H1 (cell line): ENCODE data around the gene FAT1. TPM values are rescaled to one million over a fixed set of nuclear protein-coding genes. Genes with fewer than 3 reads are reported as not detected.

Source experiments
- CTCF ChIA-PET: fragments of 300-600 bp; sonication (Branson Sonifier 250); formaldehyde crosslinking; loops from one replicate; lab custom pipeline; 2021; ENCODE audit not compliant: partially characterized antibody; lab: Charles Lee
- POLR2A ChIA-PET: fragments of 300-600 bp; sonication (Branson Sonifier 250); formaldehyde crosslinking; loops from one replicate; lab custom pipeline; 2021; ENCODE audit warnings: inconsistent platforms; ENCODE audit not compliant: partially characterized antibody; lab: Charles Lee
- DNase-seq, 2 experiments: peaks; one replicate each; pipeline versions ENCODE4 v3.0.0 to v3.0.0-alpha.2; 2010 to 2022; ENCODE audit warnings: low spot score in 2 of 2, low read depth in 1 of 2, mixed read lengths in 1 of 2
- FAIRE-seq: peaks from 2 replicates; lab custom pipeline; 2011; peaks lifted over from hg19 to GRCh38; lab: Jason Lieb, UNC
- H2AFZ ChIP-seq: 2 replicates; pipeline ENCODE4 v1.8.1; 2012; ENCODE audit warnings: low read length, inconsistent platforms
- H2AK5ac ChIP-seq: 2 replicates; pipeline ENCODE4 v1.6.1; 2013; ENCODE audit warnings: low read depth, low read length
- H2BK120ac ChIP-seq: replicated peaks from 2 replicates; pipeline ENCODE3; 2013; ENCODE audit warnings: low read depth, low read length, inconsistent platforms
- H2BK12ac ChIP-seq: 2 replicates; pipeline ENCODE4 v1.6.1; 2013; ENCODE audit warnings: low read depth, low read length
- H2BK15ac ChIP-seq: 2 replicates; pipeline ENCODE4 v1.6.1; 2013; ENCODE audit warnings: low read length
- H2BK20ac ChIP-seq: 2 replicates; pipeline ENCODE4 v1.6.1; 2013; ENCODE audit warnings: low read length
- H2BK5ac ChIP-seq: 2 replicates; pipeline ENCODE4 v1.6.1; 2013; ENCODE audit warnings: low read depth, low read length
- H3K14ac ChIP-seq: 2 replicates; pipeline ENCODE4 v1.6.1; 2013; ENCODE audit warnings: inconsistent platforms; ENCODE audit not compliant: insufficient read length
- H3K18ac ChIP-seq: 2 replicates; pipeline ENCODE4 v1.6.1; 2013; ENCODE audit warnings: low read length; ENCODE audit errors: extremely low read depth
- H3K23ac ChIP-seq: 2 replicates; pipeline ENCODE4 v1.6.1; 2013; ENCODE audit warnings: inconsistent platforms; ENCODE audit not compliant: insufficient read length
- H3K23me2 ChIP-seq: 2 replicates; pipeline ENCODE4 v1.6.1; 2013; ENCODE audit warnings: low read depth, low read length
- H3K27ac ChIP-seq: 2 replicates; pipeline ENCODE4 v1.6.1; 2011; ENCODE audit warnings: low read depth, low read length, inconsistent platforms
- H3K27me3 ChIP-seq, 4 experiments: replicated peaks in 1 of 4; 1 replicate in 1 of 4; 2 replicates in 3 of 4; pipeline versions ENCODE4 v1.6.1 to v1.8.1; 2011 to 2013; ENCODE audit warnings: low read length in 3 of 4, mild to moderate bottlenecking in 3 of 4, inconsistent platforms in 2 of 4, mixed read lengths in 2 of 4, moderate library complexity in 1 of 4; ENCODE audit not compliant: control insufficient read depth in 3 of 4, insufficient read depth in 3 of 4; ENCODE audit errors: extremely low read depth in 1 of 4
- H3K36me3 ChIP-seq, 4 experiments: 2 replicates each; pipeline versions ENCODE4 v1.6.1 to v1.8.1; 2011 to 2013; ENCODE audit warnings: mild to moderate bottlenecking in 4 of 4, low read length in 3 of 4, moderate library complexity in 2 of 4, control low read depth in 1 of 4, inconsistent platforms in 1 of 4; ENCODE audit not compliant: insufficient read depth in 4 of 4, control insufficient read depth in 2 of 4
- H3K4ac ChIP-seq: replicated peaks from 2 replicates; pipeline ENCODE3; 2013; ENCODE audit warnings: low read length, low read depth, mixed read lengths, inconsistent platforms; ENCODE audit not compliant: insufficient read length
- H3K4me1 ChIP-seq, 4 experiments: replicated peaks in 1 of 4; 1 replicate in 1 of 4; 2 replicates in 3 of 4; pipeline versions ENCODE4 v1.6.1 to v1.8.1; 2011 to 2013; ENCODE audit warnings: low read length in 3 of 4, inconsistent platforms in 2 of 4, mixed read lengths in 1 of 4; ENCODE audit not compliant: insufficient read depth in 4 of 4, control insufficient read depth in 3 of 4
- H3K4me2 ChIP-seq, 2 experiments: 2 replicates each; pipeline versions ENCODE4 v1.6.1 to v1.8.1; 2011 to 2013; ENCODE audit warnings: low read depth in 2 of 2, low read length in 2 of 2, control low read depth in 1 of 2, inconsistent platforms in 1 of 2, mild to moderate bottlenecking in 1 of 2; ENCODE audit not compliant: insufficient read depth in 1 of 2
- H3K4me3 ChIP-seq, 4 experiments: fragments of 200-600, 300-600 bp in 1 of 4; sonication (generic), shearing (Covaris generic), sonication (Bioruptor Twin) in 1 of 4; 2 replicates each; pipeline versions ENCODE4 v1.5.1 to v1.8.1; 2011 to 2016; ENCODE audit warnings: low read length in 4 of 4, low read depth in 3 of 4, control low read depth in 2 of 4, inconsistent platforms in 2 of 4, mild to moderate bottlenecking in 2 of 4, mixed read lengths in 1 of 4, moderate library complexity in 1 of 4; ENCODE audit not compliant: insufficient read depth in 2 of 4; ENCODE audit errors: extremely low read depth in 1 of 4
- H3K56ac ChIP-seq: replicated peaks from 2 replicates; pipeline ENCODE3; 2013; ENCODE audit warnings: low read depth, mild to moderate bottlenecking, mixed read lengths, low read length, inconsistent platforms; ENCODE audit not compliant: insufficient read length
- H3K79me1 ChIP-seq: 2 replicates; pipeline ENCODE4 v1.6.1; 2013; ENCODE audit warnings: low read depth, low read length, control low read depth
- H3K79me2 ChIP-seq, 2 experiments: 2 replicates each; pipeline versions ENCODE4 v1.6.1 to v1.8.1; 2012 to 2013; ENCODE audit warnings: low read length in 2 of 2, mild to moderate bottlenecking in 2 of 2, inconsistent platforms in 1 of 2; ENCODE audit not compliant: insufficient read depth in 2 of 2, control insufficient read depth in 1 of 2
- H3K9ac ChIP-seq, 4 experiments: replicated peaks in 1 of 4; 1 replicate in 1 of 4; 2 replicates in 3 of 4; pipeline versions ENCODE4 v1.6.1 to v1.8.1; 2011 to 2013; ENCODE audit warnings: low read depth in 3 of 4, low read length in 3 of 4, control low read depth in 2 of 4, mild to moderate bottlenecking in 2 of 4, moderate library complexity in 2 of 4, inconsistent platforms in 1 of 4; ENCODE audit errors: extremely low read depth in 1 of 4
- H3K9me3 ChIP-seq, 2 experiments: 2 replicates each; pipeline versions ENCODE4 v1.6.1 to v1.8.1; 2012 to 2013; ENCODE audit warnings: mild to moderate bottlenecking in 2 of 2, moderate library complexity in 2 of 2, control low read depth in 1 of 2, inconsistent platforms in 1 of 2, low read depth in 1 of 2, low read length in 1 of 2, mixed read lengths in 1 of 2; ENCODE audit not compliant: insufficient read depth in 2 of 2
- H4K20me1 ChIP-seq, 2 experiments: replicated peaks in 1 of 2; 2 replicates each; pipeline versions ENCODE3 to v1.8.1; 2011 to 2013; ENCODE audit warnings: inconsistent platforms in 2 of 2, low read length in 2 of 2, mild to moderate bottlenecking in 1 of 2; ENCODE audit not compliant: insufficient read depth in 2 of 2, control insufficient read depth in 1 of 2
- H4K5ac ChIP-seq: 2 replicates; pipeline ENCODE4 v1.6.1; 2013; ENCODE audit warnings: low read length, low read depth, mixed read lengths, inconsistent platforms; ENCODE audit not compliant: insufficient read length
- H4K8ac ChIP-seq: 2 replicates; pipeline ENCODE4 v1.8.0; 2013; ENCODE audit warnings: mild to moderate bottlenecking, moderate library complexity, low read length, inconsistent platforms; ENCODE audit not compliant: insufficient read depth; ENCODE audit errors: extremely low read depth
- H4K91ac ChIP-seq: replicated peaks from 2 replicates; pipeline ENCODE3; 2013; ENCODE audit warnings: low read length, mixed read lengths, inconsistent platforms; ENCODE audit not compliant: insufficient read length
- BRCA1 ChIP-seq: IDR thresholded peaks from 2 replicates; pipeline ENCODE4 v1.6.1; 2012; ENCODE audit warnings: low read depth, low read length, improper control_type of control experiment
- CBX5 ChIP-seq: fragments of 300-800, 300-1000 bp; sonication (generic); IDR thresholded peaks from 2 replicates; pipeline ENCODE4 v1.7.1; 2016; ENCODE audit warnings: antibody characterized with exemption, low read length, low read depth
- CREB1 ChIP-seq: IDR thresholded peaks from 2 replicates; pipeline ENCODE4 v1.6.1; 2012; ENCODE audit warnings: inconsistent platforms
- EZH2 ChIP-seq: fragments of 200-600 bp; sonication (generic); IDR thresholded peaks from 2 replicates; pipeline ENCODE4 v1.7.1; 2012; ENCODE audit warnings: low read depth, mild to moderate bottlenecking, moderate library complexity, low read length, inconsistent platforms; ENCODE audit not compliant: severe bottlenecking
- NANOG ChIP-seq: IDR thresholded peaks from 2 replicates; pipeline ENCODE4 v1.6.1; 2011; ENCODE audit warnings: low read length, low read depth, mild to moderate bottlenecking, inconsistent platforms; ENCODE audit not compliant: insufficient read depth, poor library complexity, severe bottlenecking
- RNF2 ChIP-seq: fragments of 200-900, 300-1000 bp; sonication (generic); IDR thresholded peaks from 2 replicates; pipeline ENCODE4 v1.7.1; 2016; ENCODE audit warnings: borderline replicate concordance, low read depth, mild to moderate bottlenecking, antibody characterized with exemption, low read length; ENCODE audit not compliant: poor library complexity, severe bottlenecking; ENCODE audit errors: missing control alignments
- SAP30 ChIP-seq: fragments of 300-600 bp; sonication (generic); IDR thresholded peaks from 2 replicates; pipeline ENCODE4 v1.7.1; 2012; ENCODE audit warnings: low read length, moderate library complexity, mild to moderate bottlenecking, inconsistent platforms; ENCODE audit not compliant: insufficient read depth, insufficient replicate concordance
- SIX5 ChIP-seq: IDR thresholded peaks from 2 replicates; pipeline ENCODE4 v1.6.1; 2011; ENCODE audit warnings: mild to moderate bottlenecking, low read depth, low read length
- SRF ChIP-seq: IDR thresholded peaks from 2 replicates; pipeline ENCODE4 v1.6.1; 2011; ENCODE audit warnings: mild to moderate bottlenecking, low read depth, low read length, moderate library complexity
- TBP ChIP-seq: IDR thresholded peaks from 2 replicates; pipeline ENCODE4 v1.6.1; 2011; ENCODE audit warnings: low read depth, low read length, improper control_type of control experiment
- TCF12 ChIP-seq: IDR thresholded peaks from 2 replicates; pipeline ENCODE4 v1.6.1; 2011; ENCODE audit warnings: low read depth, mild to moderate bottlenecking, low read length
- ZNF274 ChIP-seq: IDR thresholded peaks from 2 replicates; pipeline ENCODE4 v1.7.0; 2012; ENCODE audit warnings: low read length, borderline replicate concordance; ENCODE audit errors: extremely low read depth
- WGBS, 2 experiments: shearing (Covaris generic) in 1 of 2; methylation state at CpG; one replicate each; pipeline versions ENCODE4 v1.1.6 to v1.1.7; 2013 to 2015; ENCODE audit warnings: low lambda C conversion rate in 2 of 2, mixed read lengths in 2 of 2, inconsistent platforms in 1 of 2, low coverage in 1 of 2, missing lambda C conversion rate in 1 of 2; ENCODE audit not compliant: insufficient replicate concordance in 2 of 2, insufficient coverage in 1 of 2, insufficient read length in 1 of 2; ENCODE audit errors: extremely low coverage in 1 of 2, missing lambda C conversion rate in 1 of 2; 5-methylcytosine and 5-hydroxymethylcytosine counted together
- polyA plus RNA-seq, 7 experiments: library from polyadenylated mRNA; depleted of rRNA in 3 of 7; stranded (reverse) in 5 of 7; unstranded in 2 of 7; fragments of >200 nt in 5 of 7; fragments of 200-250 nt in 2 of 7; gene quantifications; 1 replicate in 5 of 7; 2 replicates in 1 of 7; 4 replicates in 1 of 7; pipeline versions ENCODE4 v1.2.1 to v1.2.3, GENCODE V29; 2011 to 2013; ENCODE audit warnings: missing spikeins in 2 of 7, mixed read lengths in 2 of 7
- total RNA-seq: library from RNA; stranded (reverse); fragmentation: NEBNext Ultra II Directional; extraction: Animal tissue kit (Norgen Biotek cat#: 25700); gene quantifications from 2 replicates; pipeline ENCODE4 v1.2.1, GENCODE V29; 2021

FAT1 gene
- total and polyA plus RNA-seq, 2 of the 8 experiments (the other 6 are each of a cell fraction or from before 2014, with no cell fraction given), result 94.4 to 137 TPM

DNA sequence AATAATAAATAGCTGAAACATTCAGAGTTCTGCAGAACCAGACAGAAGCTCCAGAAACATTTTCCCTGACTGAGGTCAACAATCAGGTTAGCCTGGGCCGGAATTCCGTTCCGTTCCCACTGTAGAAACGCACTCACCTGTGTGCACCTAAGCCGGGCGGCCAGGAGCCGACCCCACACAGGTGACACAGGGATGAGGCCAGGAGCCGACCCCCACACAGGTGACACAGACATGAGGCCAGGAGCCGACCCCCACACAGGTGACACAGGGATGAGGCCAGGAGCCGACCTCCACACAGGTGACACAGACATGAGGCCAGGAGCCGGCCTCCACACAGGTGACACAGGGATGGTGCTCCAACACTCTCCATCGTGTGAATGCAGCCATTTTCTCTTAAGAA, 21.9 kb downstream of the FAT1 start:
- Histone ChIP-seq H2BK12ac (no peak overlapping the region), H3K4me1 (peaks cover 12 to 34% (median 26%) of the 10 kb centered on the region in 4 experiments), H3K14ac (no peak overlapping the region), H3K36me3 (peaks cover 9 to 56% (median 14%) of the 10 kb centered on the region in 4 experiments; a peak in 7 of 8 replicates), H4K5ac (no peak overlapping the region), H2AFZ (no peak overlapping the region), H2BK20ac (no peak overlapping the region), H4K91ac (no peak overlapping the region), H2BK15ac (no peak overlapping the region), H2AK5ac (no peak overlapping the region), H3K4ac (no peak overlapping the region), H3K9me3 (no peaks in the 10 kb centered on the region), H3K18ac (no peak overlapping the region), H4K20me1 (peaks cover 10 to 38% of the 10 kb centered on the region in 2 experiments), H3K79me2 (peaks cover 48 to 97% of the 10 kb centered on the region in 2 experiments), H3K4me2 (peak overlapping the region; percentile 43 to 54; a peak in 3 of 4 replicates), H3K56ac (no peak overlapping the region), H3K4me3 (peak overlapping the region in 2 of 4 experiments; percentile 7 to 23; a peak in 1 of 8 replicates), H4K8ac (peak overlapping the region; percentile 63; the same call in 1 of the 2 replicates), H3K27me3 (no peaks in the 10 kb centered on the region), H2BK120ac (no peak overlapping the region), H3K79me1 (peaks cover 20% of the 10 kb centered on the region), H3K9ac (no peak overlapping the region), H3K23me2 (no peaks in the 10 kb centered on the region), H3K23ac (no peak overlapping the region), H2BK5ac (no peak overlapping the region), H3K27ac (no peak overlapping the region)
- CTCF ChIA-PET, result interaction anchor here (0.8 to 2.7 kb wide), 3 partner anchors 9 to 32 kb away, joined by 3 to 21 read pairs (median 10); no protein-coding TSS in a partner anchor
- POLR2A ChIA-PET, result interaction anchor here (1.1 kb wide), 1 partner anchor 22 kb away, joined by 8 read pairs; the partner anchor contains the start of gene FAT1
- FAIRE-seq (no peak), DNase-seq (no peak)
- 83% methylated on average over 11 of the region's 12 CpGs; no CpG with 5 or more reads in 1 of the 2 experiments for WGBS, 2 experiments
- TF ChIP-seq SIX5 (no peak), CREB1 (no peak), SRF (no peak), RNF2 (no peak), NANOG (no peak), EZH2 (no peak), BRCA1 (no peak), ZNF274 (no peak), TBP (no peak), CBX5 (no peak), SAP30 (no peak), TCF12 (no peak)
